C4-2B (cell line): ENCODE measurements around the gene CYB5B.
"Not testable (repeated sequence)": the region's sequence is repeated elsewhere in the genome, so short reads cannot be mapped to it uniquely, and the experiment has no call there.

Source experiments
- H3K27ac ChIP-seq: fragments of 450-650 bp; 2 replicates; pipeline ENCODE4 v1.5.1; 2017
- ZFX ChIP-seq: fragments of 450-650 bp; IDR thresholded peaks from 2 replicates; pipeline ENCODE4 v1.6.1; 2017
- TF ChIP-seq, protein P1 (sequence below): fragments of 450-650 bp; conservative IDR thresholded peaks from 2 replicates; pipeline ENCODE4 v1.5.1; 2017; ENCODE audit warnings: mild to moderate bottlenecking

Gene CYB5B

DNA sequence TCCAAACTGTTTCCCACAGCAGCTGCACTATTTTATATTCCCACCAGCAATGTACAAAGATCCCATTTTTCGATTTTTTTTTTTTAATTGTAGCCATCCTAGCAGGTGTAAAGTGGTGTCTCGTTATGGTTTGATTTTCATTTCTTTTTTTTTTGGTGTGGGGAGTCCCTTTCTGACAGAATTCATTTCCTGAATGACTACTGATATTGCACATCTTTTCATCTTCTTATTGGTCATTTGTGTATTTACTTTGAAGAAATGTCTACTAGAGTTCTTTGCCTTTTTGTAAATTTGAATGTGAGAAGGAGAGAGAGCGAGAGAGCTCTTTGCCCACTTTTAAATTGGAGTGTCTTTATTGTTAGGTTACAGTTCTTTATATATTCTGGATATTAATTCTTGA, 14.0 kb downstream of the CYB5B start:
- no peak overlapping the region for H3K27ac ChIP-seq
- no peak for TF ChIP-seq ZFX
- TF ChIP-seq, protein P1, sequence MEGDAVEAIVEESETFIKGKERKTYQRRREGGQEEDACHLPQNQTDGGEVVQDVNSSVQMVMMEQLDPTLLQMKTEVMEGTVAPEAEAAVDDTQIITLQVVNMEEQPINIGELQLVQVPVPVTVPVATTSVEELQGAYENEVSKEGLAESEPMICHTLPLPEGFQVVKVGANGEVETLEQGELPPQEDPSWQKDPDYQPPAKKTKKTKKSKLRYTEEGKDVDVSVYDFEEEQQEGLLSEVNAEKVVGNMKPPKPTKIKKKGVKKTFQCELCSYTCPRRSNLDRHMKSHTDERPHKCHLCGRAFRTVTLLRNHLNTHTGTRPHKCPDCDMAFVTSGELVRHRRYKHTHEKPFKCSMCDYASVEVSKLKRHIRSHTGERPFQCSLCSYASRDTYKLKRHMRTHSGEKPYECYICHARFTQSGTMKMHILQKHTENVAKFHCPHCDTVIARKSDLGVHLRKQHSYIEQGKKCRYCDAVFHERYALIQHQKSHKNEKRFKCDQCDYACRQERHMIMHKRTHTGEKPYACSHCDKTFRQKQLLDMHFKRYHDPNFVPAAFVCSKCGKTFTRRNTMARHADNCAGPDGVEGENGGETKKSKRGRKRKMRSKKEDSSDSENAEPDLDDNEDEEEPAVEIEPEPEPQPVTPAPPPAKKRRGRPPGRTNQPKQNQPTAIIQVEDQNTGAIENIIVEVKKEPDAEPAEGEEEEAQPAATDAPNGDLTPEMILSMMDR: no peak

DNA sequence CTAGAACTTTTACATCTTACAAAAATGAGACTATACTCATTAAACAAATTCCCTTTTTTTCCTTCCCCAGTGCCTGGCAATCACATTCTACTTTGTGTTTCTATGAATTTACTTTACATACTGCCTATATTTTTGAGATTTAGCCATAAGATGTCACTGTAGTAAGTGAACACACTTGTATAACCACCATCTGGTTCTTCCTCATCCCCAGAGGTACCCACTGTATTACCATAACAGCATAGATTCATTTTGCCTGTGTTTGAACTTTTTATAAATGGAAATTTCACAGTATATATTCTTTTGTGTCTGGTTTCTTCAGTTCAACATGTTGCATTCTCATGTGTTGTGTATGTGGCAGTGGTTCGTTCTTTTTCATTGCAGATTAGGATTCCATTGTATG, 15.8 kb downstream of the CYB5B start:
- H3K27ac ChIP-seq: no peak overlapping the region
- TF ChIP-seq ZFX: no peak
- TF ChIP-seq, protein P1: no peak

DNA sequence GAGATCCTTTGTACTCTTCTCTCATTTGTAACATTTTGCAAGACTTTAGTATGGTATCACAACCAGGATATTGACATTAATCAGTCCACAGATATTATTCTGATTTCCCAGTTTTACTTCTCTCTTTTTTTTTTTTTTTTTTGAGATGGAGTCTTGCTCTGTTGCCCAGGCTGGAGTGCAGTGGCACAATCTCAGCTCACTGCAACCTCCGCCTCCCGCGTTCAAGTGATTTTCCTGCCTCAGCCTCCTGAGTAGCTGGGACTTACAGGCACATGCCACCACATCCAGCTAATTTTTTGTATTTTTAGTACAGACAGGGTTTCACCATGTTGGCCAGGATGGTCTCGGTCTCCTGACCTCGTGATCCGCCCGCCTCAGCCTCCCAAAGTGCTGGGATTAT, 16.6 kb downstream of the CYB5B start:
- not testable (repeated sequence) for H3K27ac ChIP-seq

DNA sequence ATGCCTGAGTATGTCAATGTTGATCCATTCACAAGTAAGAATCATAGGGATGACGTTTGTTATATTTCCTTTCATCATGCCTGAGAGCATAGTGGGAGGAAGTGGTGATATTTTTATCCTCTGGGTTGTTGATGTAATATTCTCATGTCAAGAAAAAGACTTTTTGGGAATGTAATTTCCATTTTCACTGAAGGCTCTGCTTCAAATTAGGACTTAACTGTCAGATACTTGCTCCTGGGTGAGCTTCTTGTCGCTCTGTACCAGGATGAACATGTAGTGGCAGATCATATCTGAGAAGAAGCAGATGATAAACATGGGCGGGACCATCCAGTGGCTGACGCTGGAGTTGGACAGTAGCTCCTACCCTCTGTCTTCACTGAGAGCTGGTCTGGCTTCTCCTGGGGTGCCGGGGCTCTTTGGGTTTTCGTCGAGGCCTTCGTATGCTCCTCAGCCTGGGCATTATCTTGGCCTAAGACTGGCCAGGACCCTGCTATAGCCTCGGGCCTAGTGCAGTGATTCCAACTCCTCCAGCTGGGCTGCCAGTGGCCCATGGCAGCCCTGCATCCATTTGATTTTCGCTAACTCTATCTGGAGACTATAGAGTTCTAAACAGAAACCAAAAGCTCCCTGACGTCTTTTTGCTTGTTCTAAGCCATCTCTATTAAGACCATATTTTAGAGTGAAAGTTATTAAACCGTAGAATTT, 19.7 kb downstream of the CYB5B start:
- no peak for TF ChIP-seq ZFX
- TF ChIP-seq, protein P1: no peak
- H3K27ac ChIP-seq: no peak overlapping the region

DNA sequence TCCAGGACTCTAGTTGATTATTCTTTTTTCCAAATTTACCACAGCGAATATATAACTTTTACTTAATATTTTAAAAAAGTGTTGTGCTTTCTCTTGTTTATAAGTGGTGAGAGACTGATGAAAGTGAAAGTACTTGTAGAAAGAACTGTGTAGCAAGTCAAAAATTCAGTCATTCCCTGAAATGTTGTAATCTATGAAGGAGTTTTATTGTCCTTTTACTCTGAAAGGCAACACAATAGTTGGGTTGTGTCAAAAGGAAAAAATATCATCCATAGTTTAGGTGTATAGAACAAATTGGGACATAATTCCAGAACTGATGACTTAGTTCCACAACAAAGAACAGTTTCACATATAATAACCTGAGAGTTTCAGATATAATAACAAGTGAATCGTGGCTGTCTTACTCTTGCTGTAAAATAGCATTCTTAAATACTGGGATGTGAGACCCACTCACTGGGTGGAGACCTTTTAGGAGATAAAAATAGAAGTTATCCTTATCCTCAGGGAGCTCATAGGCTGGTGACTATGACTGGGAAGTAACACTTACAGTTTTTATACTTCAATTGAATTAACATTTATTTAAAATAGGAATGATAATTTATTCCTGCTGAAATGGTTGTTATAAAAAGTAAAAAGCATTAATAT, 20.6 kb downstream of the CYB5B start:
- TF ChIP-seq, protein P1: no peak
- no peak for TF ChIP-seq ZFX
- H3K27ac ChIP-seq: no peak overlapping the region

DNA sequence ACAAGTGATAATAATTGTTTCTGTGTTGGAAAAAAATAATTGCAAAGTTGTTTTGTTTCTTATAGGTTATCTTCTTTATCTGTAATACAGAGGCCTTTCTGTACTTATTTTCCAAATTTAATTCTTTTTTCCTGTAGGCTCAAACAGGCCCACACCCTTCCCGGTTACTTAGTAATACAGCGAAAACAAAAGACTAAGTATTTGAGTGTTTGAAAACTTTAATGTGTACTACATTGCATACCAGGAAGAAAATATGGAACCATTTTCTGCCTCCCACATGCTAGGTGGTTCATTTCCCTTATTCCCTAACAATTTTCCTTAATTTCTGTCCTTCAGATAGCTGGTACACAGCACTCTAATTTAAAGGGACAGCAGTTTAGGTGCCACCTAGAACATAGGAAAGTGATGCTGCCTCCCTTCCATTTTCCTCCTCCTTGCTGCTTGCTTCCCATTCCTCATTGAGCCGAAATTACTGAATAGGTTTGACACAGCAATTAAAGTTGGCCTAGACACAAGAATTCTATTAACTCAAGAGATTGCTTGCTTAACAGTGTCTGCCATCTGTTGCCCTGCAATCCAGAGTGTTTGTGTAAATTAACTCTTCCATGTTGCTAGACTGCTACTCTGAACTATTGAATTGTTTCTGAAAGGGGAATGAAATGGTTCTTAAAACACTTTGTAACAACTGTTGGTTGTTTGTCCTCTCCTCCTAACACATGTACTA, 24.2 kb downstream of the CYB5B start:
- H3K27ac ChIP-seq: no peak overlapping the region
- TF ChIP-seq, protein P1: no peak
- no peak for TF ChIP-seq ZFX

DNA sequence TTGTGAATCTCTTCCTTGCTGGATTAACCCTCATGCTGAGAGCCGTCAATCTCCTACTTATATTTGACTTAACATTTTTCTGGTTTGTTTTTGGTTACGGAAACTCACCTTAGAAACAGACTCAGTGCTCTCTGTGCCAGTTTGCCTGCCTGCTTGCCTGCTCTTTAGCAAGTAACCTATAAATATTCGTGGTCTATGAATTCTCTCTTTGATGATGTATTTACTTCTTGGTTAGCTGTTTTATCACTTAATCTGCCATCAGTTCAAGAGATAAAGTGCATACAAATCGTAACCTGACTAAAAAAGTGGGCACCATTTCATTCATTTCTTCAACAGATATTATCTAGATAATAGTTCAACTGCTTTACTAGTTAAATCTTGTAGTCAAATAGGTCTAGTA, 26.7 kb downstream of the CYB5B start:
- no peak overlapping the region for H3K27ac ChIP-seq
- TF ChIP-seq, protein P1: no peak
- no peak for TF ChIP-seq ZFX
